Stimulated activated CD4-positive, alpha-beta T cell treated with anti-CD3 and anti-CD28 coated beads, Interleukin-4, amount 100 ng/mL, for 1 hour (primary cell): ENCODE measurements around the gene TNC.

Source experiments
- DNase-seq: peaks from one replicate; pipeline ENCODE4 v3.0.0-alpha.2; 2020

The TNC gene

GRCh38 chr9:115117999-115118878, at the start of gene TNC:
TSS of gene TNC (minus strand) at chr9:115118157. CDS start at chr9:115091018, 27,139 bp downstream.
- no peak for DNase-seq

- DNase-seq, result no peak
These were observed 49.2 kb upstream of the TNC start for GRCh38 chr9:115167175-115167574.

GRCh38 chr9:115165233-115165632, 47.3 kb upstream of the TNC start:
- DNase-seq, result no peak

- DNase-seq, result no peak
These were observed 46.6 kb upstream of the TNC start for GRCh38 chr9:115164511-115164974.

- DNase-seq, result no peak
These were observed 45.0 kb upstream of the TNC start for GRCh38 chr9:115162946-115163345.

- no peak for DNase-seq
These were observed 43.5 kb upstream of the TNC start for GRCh38 chr9:115161446-115161845.

- no peak for DNase-seq
These were observed 40.9 kb upstream of the TNC start for GRCh38 chr9:115158661-115159481.

- no peak for DNase-seq
These were observed 39.3 kb upstream of the TNC start for GRCh38 chr9:115157245-115157674.

GRCh38 chr9:115155037-115155436, 37.1 kb upstream of the TNC start:
- DNase-seq, result no peak

- no peak for DNase-seq
These were observed 36.7 kb upstream of the TNC start for GRCh38 chr9:115154617-115155016.

- no peak for DNase-seq
These were observed 34.4 kb upstream of the TNC start for GRCh38 chr9:115152281-115152820.

GRCh38 chr9:115148721-115149120, 30.8 kb upstream of the TNC start:
- DNase-seq, result no peak

- DNase-seq, result no peak
These were observed 28.6 kb upstream of the TNC start for GRCh38 chr9:115146581-115147021.

- DNase-seq, result no peak
These were observed 26.7 kb upstream of the TNC start for GRCh38 chr9:115144706-115145105.

GRCh38 chr9:115143689-115144088, 25.7 kb upstream of the TNC start:
- DNase-seq, result no peak

GRCh38 chr9:115142517-115143270, 24.7 kb upstream of the TNC start:
- DNase-seq, result no peak

GRCh38 chr9:115142090-115142489, 24.1 kb upstream of the TNC start:
- DNase-seq, result no peak

- DNase-seq, result no peak
These were observed 23.7 kb upstream of the TNC start for GRCh38 chr9:115141612-115142011.

- DNase-seq, result no peak
These were observed 20.2 kb upstream of the TNC start for GRCh38 chr9:115138151-115138550.

- no peak for DNase-seq
These were observed 19.6 kb upstream of the TNC start for GRCh38 chr9:115137526-115137925.

- no peak for DNase-seq
These were observed 18.1 kb upstream of the TNC start for GRCh38 chr9:115135821-115136778.
